Upper lobe of right lung (tissue), 1 donor: ENCODE measurements around the gene RGL1. TPM values are rescaled to one million over a fixed set of nuclear protein-coding genes. Genes with fewer than 3 reads are reported as not detected.

Experiments
- ATAC-seq: fragments of 200-7000 bp; cut with Tn5 transposase; one replicate; pipeline ENCODE4 v1.9.1; 2020; ENCODE audit warnings: mild to moderate bottlenecking, moderate library complexity
- DNase-seq: peaks from one replicate; pipeline ENCODE4 v3.0.0-alpha.2; 2020
- H3K27ac ChIP-seq: fragments of 200-600 bp; one replicate; pipeline ENCODE4 v1.8.0; 2022
- H3K27me3 ChIP-seq: fragments of 200-600 bp; one replicate; pipeline ENCODE4 v1.8.0; 2022; ENCODE audit warnings: mild to moderate bottlenecking
- H3K36me3 ChIP-seq: fragments of 200-600 bp; one replicate; pipeline ENCODE4 v1.8.0; 2022
- H3K4me1 ChIP-seq: fragments of 200-600 bp; one replicate; pipeline ENCODE4 v1.8.0; 2022
- H3K4me3 ChIP-seq: fragments of 200-600 bp; one replicate; pipeline ENCODE4 v1.8.0; 2022; ENCODE audit warnings: mild to moderate bottlenecking
- H3K9me3 ChIP-seq: fragments of 200-600 bp; one replicate; pipeline ENCODE4 v1.8.0; 2022
- intact Hi-C: fragments of 100-400 bp; cut with DNase I; formaldehyde crosslinking; loops from one replicate; pipeline ENCODE4 v1.11.0; 2022
- total RNA-seq: library from RNA; stranded (reverse); fragmentation: NEBNext Ultra II Directional; extraction: Animal tissue kit (Norgen Biotek cat#: 25700); gene quantifications from one replicate; pipeline ENCODE4 v1.2.1, GENCODE V29; 2021
- TF ChIP-seq, protein P1 (sequence below): fragments of 200-600 bp; IDR thresholded peaks from one replicate; pipeline ENCODE4 v1.8.0; 2022; ENCODE audit warnings: antibody characterized with exemption
- donor health status: DM: no; HTN: yes; CAD: no; lungs with severe emphysema.

RGL1 gene
- total RNA-seq, 1 donor from 2014 or later: 40.9 TPM

DNA sequence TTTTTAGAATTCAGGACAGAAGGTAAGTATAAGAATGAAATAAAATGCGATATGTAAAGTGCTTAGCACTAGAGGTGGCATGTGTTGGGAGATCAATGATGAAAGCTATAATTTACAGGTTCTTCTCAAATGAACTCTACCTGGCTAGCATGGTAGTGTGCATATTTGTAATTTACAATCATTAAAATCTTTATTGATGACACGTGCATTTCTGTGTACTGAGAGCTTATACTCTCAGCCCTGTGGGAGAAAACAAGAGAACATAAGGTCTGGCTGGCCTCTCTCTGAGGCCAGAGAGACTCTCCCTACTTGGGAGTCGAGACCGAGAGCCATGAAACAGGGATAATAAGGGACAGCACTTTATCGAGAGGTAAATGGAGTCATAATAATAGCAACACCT lies 156.2 kb downstream of the RGL1 start:
- ATAC-seq: no peak
- Histone ChIP-seq H3K27ac (no peak overlapping the region), H3K4me1 (peaks cover 7% of the 10 kb centered on the region), H3K9me3 (no peaks in the 10 kb centered on the region), H3K4me3 (no peak overlapping the region), H3K27me3 (no peaks in the 10 kb centered on the region), H3K36me3 (no peaks in the 10 kb centered on the region)
- TF ChIP-seq, protein P1, sequence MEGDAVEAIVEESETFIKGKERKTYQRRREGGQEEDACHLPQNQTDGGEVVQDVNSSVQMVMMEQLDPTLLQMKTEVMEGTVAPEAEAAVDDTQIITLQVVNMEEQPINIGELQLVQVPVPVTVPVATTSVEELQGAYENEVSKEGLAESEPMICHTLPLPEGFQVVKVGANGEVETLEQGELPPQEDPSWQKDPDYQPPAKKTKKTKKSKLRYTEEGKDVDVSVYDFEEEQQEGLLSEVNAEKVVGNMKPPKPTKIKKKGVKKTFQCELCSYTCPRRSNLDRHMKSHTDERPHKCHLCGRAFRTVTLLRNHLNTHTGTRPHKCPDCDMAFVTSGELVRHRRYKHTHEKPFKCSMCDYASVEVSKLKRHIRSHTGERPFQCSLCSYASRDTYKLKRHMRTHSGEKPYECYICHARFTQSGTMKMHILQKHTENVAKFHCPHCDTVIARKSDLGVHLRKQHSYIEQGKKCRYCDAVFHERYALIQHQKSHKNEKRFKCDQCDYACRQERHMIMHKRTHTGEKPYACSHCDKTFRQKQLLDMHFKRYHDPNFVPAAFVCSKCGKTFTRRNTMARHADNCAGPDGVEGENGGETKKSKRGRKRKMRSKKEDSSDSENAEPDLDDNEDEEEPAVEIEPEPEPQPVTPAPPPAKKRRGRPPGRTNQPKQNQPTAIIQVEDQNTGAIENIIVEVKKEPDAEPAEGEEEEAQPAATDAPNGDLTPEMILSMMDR: no peak
- intact Hi-C loops: no loop called here
- no peak for DNase-seq

DNA sequence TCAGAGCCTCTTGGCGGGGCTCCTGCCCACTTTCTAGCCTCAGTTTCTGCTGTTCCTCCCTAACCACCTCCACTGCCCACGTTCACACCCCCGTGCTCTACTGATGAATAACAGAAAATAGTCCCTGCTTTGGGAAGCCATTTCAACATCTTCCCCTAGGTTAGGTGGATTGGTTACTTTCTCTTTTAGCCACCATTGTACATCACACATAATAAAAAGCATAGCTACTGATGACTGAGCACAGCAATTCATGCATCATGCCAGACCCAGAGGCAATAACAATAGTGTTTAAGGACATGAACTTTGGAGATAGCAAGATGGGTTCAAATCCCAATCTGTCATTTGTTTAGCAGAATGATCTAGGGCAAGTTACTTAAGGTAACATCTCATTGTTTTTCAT lies 158.0 kb downstream of the RGL1 start:
- no peak overlapping the region for H3K4me3 ChIP-seq
- intact Hi-C loops: no loop called here
- H3K27me3 ChIP-seq: no peaks in the 10 kb centered on the region
- DNase-seq (no peak), ATAC-seq (no peak)
- H3K36me3 ChIP-seq: no peaks in the 10 kb centered on the region
- H3K27ac ChIP-seq: no peak overlapping the region
- TF ChIP-seq, protein P1: no peak
- no peaks in the 10 kb centered on the region for H3K4me1 ChIP-seq
- H3K9me3 ChIP-seq: no peaks in the 10 kb centered on the region

DNA sequence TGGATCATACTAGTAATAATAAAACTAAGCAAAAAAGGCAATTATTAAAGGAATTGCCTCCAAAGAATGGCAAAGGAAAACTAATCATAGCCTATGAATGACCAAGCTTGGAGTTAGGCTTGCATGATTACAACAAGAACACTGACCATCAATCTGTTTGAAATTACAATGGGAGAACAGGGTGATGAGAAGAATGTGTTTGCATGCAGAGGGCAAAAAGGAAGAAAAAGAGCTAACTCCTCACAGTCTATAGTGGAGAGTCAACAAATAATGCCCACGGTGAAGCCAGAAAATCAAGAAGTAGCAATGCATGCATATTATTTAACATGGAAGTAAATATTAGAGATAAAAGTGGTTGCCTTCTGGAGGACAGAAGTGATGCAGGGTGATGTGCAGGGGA lies 160.8 kb downstream of the RGL1 start:
- no peaks in the 10 kb centered on the region for H3K36me3 ChIP-seq
- intact Hi-C loops: no loop called here
- DNase-seq (no peak), ATAC-seq (no peak)
- no peak overlapping the region for H3K27ac ChIP-seq
- TF ChIP-seq, protein P1: no peak
- H3K4me1 ChIP-seq: no peaks in the 10 kb centered on the region
- no peaks in the 10 kb centered on the region for H3K9me3 ChIP-seq
- H3K27me3 ChIP-seq: no peaks in the 10 kb centered on the region
- H3K4me3 ChIP-seq: no peak overlapping the region

DNA sequence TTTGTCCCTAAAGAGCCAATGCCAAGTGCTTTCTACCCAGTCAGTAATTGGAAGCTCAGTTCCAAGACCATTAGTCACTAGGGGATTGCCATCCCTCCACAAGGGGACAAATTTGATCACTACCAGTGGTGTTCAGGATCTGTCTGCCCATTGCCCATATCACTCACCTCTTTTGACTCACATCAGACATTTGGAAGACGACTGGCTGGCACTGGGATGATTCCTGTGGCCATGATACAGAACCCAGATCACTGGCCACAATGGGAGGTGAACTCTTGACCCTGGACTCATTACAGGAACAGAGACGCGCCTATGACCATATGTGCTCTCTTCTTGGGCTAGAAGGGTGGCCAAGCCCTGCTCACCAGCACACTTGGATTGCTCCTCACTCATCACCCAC lies 161.6 kb downstream of the RGL1 start:
- no peaks in the 10 kb centered on the region for H3K27me3 ChIP-seq
- no peak overlapping the region for H3K27ac ChIP-seq
- no peak for DNase-seq
- H3K9me3 ChIP-seq: no peaks in the 10 kb centered on the region
- no peaks in the 10 kb centered on the region for H3K36me3 ChIP-seq
- TF ChIP-seq, protein P1: no peak
- no peak overlapping the region for H3K4me3 ChIP-seq
- intact Hi-C loops: no loop called here
- no peak for ATAC-seq
- H3K4me1 ChIP-seq: no peaks in the 10 kb centered on the region

DNA sequence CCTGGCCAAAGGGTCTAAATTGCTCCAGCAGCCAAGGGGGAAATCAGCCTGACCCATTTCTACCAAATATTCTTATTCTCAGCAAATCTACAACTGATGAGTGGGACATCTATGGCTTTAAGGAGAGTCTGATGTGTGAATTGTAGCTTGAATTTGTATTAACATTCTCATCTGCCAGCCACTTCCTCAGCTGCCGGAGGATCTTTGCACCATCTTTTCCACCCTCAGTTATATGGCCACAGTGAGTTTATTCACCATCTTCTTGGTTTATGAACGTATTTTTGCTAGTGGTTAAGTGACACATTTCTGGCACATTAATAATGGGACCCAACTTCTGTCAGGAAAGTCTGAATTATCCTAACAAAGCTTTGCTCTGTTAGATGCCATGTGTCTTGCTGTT lies 163.0 kb downstream of the RGL1 start:
- Histone ChIP-seq H3K27me3 (no peaks in the 10 kb centered on the region), H3K4me1 (no peaks in the 10 kb centered on the region), H3K36me3 (no peaks in the 10 kb centered on the region), H3K27ac (no peak overlapping the region), H3K9me3 (no peaks in the 10 kb centered on the region), H3K4me3 (no peak overlapping the region)
- intact Hi-C loops: no loop called here
- ATAC-seq (no peak), DNase-seq (no peak)
- TF ChIP-seq, protein P1: no peak

DNA sequence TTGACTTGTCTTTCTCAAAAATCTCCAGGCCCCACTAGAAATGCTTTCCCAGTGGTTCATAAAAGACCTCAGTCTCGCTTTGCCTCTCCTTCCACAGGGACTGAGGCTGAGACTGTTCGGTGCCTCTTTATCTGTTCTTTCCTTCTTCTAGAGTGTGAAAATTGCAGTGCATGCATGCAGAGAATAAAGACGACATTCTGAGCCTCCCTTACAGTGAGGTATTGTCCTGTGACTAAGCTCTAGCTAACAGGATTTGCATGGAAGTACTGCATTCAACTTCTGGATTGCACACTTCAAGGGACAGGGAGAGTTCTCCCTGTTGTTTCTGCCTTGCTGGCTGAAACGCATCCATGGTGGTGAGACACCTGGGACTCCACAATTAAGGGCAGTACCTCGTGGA lies 163.5 kb downstream of the RGL1 start:
- H3K27me3 ChIP-seq: no peaks in the 10 kb centered on the region
- no peak for ATAC-seq
- no peaks in the 10 kb centered on the region for H3K9me3 ChIP-seq
- TF ChIP-seq, protein P1: no peak
- intact Hi-C loops: no loop called here
- H3K4me3 ChIP-seq: no peak overlapping the region
- no peak for DNase-seq
- H3K27ac ChIP-seq: no peak overlapping the region
- no peaks in the 10 kb centered on the region for H3K36me3 ChIP-seq
- H3K4me1 ChIP-seq: no peaks in the 10 kb centered on the region
